Measurements from ENCODE around the gene WTAP. TPM values are rescaled to one million over a fixed set of nuclear protein-coding genes. Genes with fewer than 3 reads are reported as not detected.
"Not testable (repeated sequence)": the region's sequence is repeated elsewhere in the genome, so short reads cannot be mapped to it uniquely, and the experiment has no call there.

Gene WTAP
- total and polyA plus RNA-seq, 2 of the 4 experiments (the other 2 are of a cell fraction) = 30.2 to 92.3 TPM

DNA sequence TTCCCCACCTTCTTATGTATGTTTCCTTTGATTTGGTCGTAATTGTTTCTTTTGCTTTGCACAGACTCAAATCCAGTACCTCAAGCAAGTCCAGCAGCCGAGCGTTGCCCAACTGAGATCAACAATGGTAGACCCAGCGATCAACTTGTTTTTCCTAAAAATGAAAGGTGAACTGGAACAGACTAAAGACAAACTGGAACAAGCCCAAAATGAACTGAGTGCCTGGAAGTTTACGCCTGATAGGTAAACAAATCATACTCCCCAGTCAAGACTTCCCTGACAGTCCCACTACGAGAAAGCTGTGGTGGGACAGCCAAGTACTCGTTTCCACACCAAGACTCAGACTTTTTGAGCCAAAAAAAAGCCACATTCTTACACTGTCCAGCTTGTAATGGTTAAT lies 20.8 kb downstream of the WTAP start:
- H2AK9ac ChIP-seq (replicated peaks; ENCODE audit: low read depth, low read length, poor library complexity); H3K4me2 ChIP-seq (ENCODE audit: low read depth, low read length); dilution Hi-C loops (cut with HindIII; ENCODE audit: low sequenced_read_pairs, unreplicated experiment); H4K91ac ChIP-seq (ENCODE audit: insufficient read depth, low read depth, low read length); H3K14ac ChIP-seq (replicated peaks; ENCODE audit: low read depth, low read length); H3K4me1 ChIP-seq (ENCODE audit: control insufficient read depth, insufficient read depth, low read length); intact Hi-C loops (cut with micrococcal nuclease); POLR2A ChIA-PET (ENCODE audit: unreplicated experiment); H4K5ac ChIP-seq (ENCODE audit: low read depth, low read length); H3K27me3 ChIP-seq (ENCODE audit: control insufficient read depth, insufficient read depth, low read length); BruUV-seq (replicated peaks); H3K23ac ChIP-seq (ENCODE audit: low read depth, low read length); H2AFZ ChIP-seq (replicated peaks; ENCODE audit: low read length, poor library complexity); H2BK5ac ChIP-seq (ENCODE audit: low read depth, low read length, poor library complexity, severe bottlenecking); ATAC-seq (ENCODE audit: low read depth); H3K9me1 ChIP-seq (ENCODE audit: insufficient read depth, low read length); H2BK20ac ChIP-seq (ENCODE audit: low read depth, low read length); H3K9ac ChIP-seq (ENCODE audit: low read depth, low read length); H2AK5ac ChIP-seq (ENCODE audit: low read depth, low read length); H2BK120ac ChIP-seq (ENCODE audit: low read depth, low read length); H3K27ac ChIP-seq (ENCODE audit: insufficient read depth, low read length); H3K56ac ChIP-seq (ENCODE audit: extremely low read depth, insufficient read depth, low read length); H4K8ac ChIP-seq (ENCODE audit: low read depth in 2 of 2, low read length in 2 of 2); H3K4me3 ChIP-seq (ENCODE audit: insufficient read depth, low read depth, low read length); H4K20me1 ChIP-seq (ENCODE audit: insufficient read depth, low read length); H3K4ac ChIP-seq (ENCODE audit: low read depth, low read length); DNase-seq; in situ Hi-C loops (cut with MboI; ENCODE audit: low sequenced_read_pairs); H3K18ac ChIP-seq (ENCODE audit: low read depth, low read length); H2BK15ac ChIP-seq (ENCODE audit: low read depth, low read length); H3K9me3 ChIP-seq (ENCODE audit: control insufficient read depth, insufficient read depth, low read length); CTCF ChIA-PET: not testable (repeated sequence)
- peaks cover 28 to 33% of the 10 kb centered on the region in 2 experiments for H3K79me1 ChIP-seq (ENCODE audit: low read depth in 1 of 2, low read length in 2 of 2)
- no CpG with 5 or more reads among the region's 7 CpGs for WGBS, 2 experiments (ENCODE audit: extremely low coverage in 2 of 2, insufficient read length in 1 of 2)
- H3K36me3 ChIP-seq (ENCODE audit: control insufficient read depth, insufficient read depth, low read length) = peaks cover 54% of the 10 kb centered on the region
